ENCODE data around the gene FHL2. TPM values are rescaled to one million over a fixed set of nuclear protein-coding genes. Genes with fewer than 3 reads are reported as not detected.
A peak's percentile ranks its signal among the peaks of the same experiment; 100 is the strongest.
"Not testable (repeated sequence)": the region's sequence is repeated elsewhere in the genome, so short reads cannot be mapped to it uniquely, and the experiment has no call there.

FHL2 gene
- total RNA-seq, 1 donor from 2014 or later: 18.5 TPM

- no peak for DNase-seq (ENCODE audit: low spot score)
- Mint-ChIP-seq H3K27me3 (ENCODE audit: unreplicated experiment) (peaks cover 9% of the 10 kb centered on the region), H3K36me3 (ENCODE audit: low read depth, unreplicated experiment) (no peaks in the 10 kb centered on the region), H3K27ac (ENCODE audit: unreplicated experiment) (no peak overlapping the region), H3K9me3 (ENCODE audit: unreplicated experiment) (no peaks in the 10 kb centered on the region), H3K4me1 (ENCODE audit: unreplicated experiment) (peaks cover 30% of the 10 kb centered on the region), H3K4me3 (ENCODE audit: unreplicated experiment) (no peak overlapping the region)
- TF ChIP-seq CTCF (IDR thresholded peaks at IDR 0.05; ENCODE audit: unreplicated experiment): no peak
Measured at GRCh38 chr2:105327690-105328089, 71.2 kb downstream of the FHL2 start.

- H3K9me3 Mint-ChIP-seq (ENCODE audit: unreplicated experiment); H3K4me3 Mint-ChIP-seq (ENCODE audit: unreplicated experiment); H3K27ac Mint-ChIP-seq (ENCODE audit: unreplicated experiment); H3K36me3 Mint-ChIP-seq (ENCODE audit: low read depth, unreplicated experiment); H3K27me3 Mint-ChIP-seq (ENCODE audit: unreplicated experiment); DNase-seq (ENCODE audit: low spot score): not testable (repeated sequence)
- H3K4me1 Mint-ChIP-seq (ENCODE audit: unreplicated experiment): peaks cover 30% of the 10 kb centered on the region
Measured at GRCh38 chr2:105327271-105327670, 71.6 kb downstream of the FHL2 start.

- no peak for TF ChIP-seq CTCF (IDR thresholded peaks at IDR 0.05; ENCODE audit: unreplicated experiment)
- peaks cover 9% of the 10 kb centered on the region for H3K27me3 Mint-ChIP-seq (ENCODE audit: unreplicated experiment)
- H3K9me3 Mint-ChIP-seq (ENCODE audit: unreplicated experiment): no peaks in the 10 kb centered on the region
- H3K4me1 Mint-ChIP-seq (ENCODE audit: unreplicated experiment): peaks cover 30% of the 10 kb centered on the region
- no peak for DNase-seq (ENCODE audit: low spot score)
- no peaks in the 10 kb centered on the region for H3K36me3 Mint-ChIP-seq (ENCODE audit: low read depth, unreplicated experiment)
- H3K4me3 Mint-ChIP-seq (ENCODE audit: unreplicated experiment): no peak overlapping the region
- peak overlapping the region; percentile 88 for H3K27ac Mint-ChIP-seq (ENCODE audit: unreplicated experiment)
Measured at GRCh38 chr2:105325389-105325963, 73.4 kb downstream of the FHL2 start.

GRCh38 chr2:105324732-105325131 is 74.1 kb downstream of the FHL2 start:
- no peak for DNase-seq (ENCODE audit: low spot score)

GRCh38 chr2:105324101-105324500 is 74.8 kb downstream of the FHL2 start:
- H3K27me3 Mint-ChIP-seq (ENCODE audit: unreplicated experiment): peaks cover 7% of the 10 kb centered on the region
- no peak overlapping the region for H3K4me3 Mint-ChIP-seq (ENCODE audit: unreplicated experiment)
- H3K4me1 Mint-ChIP-seq (ENCODE audit: unreplicated experiment): peaks cover 28% of the 10 kb centered on the region
- TF ChIP-seq CTCF (IDR thresholded peaks at IDR 0.05; ENCODE audit: unreplicated experiment): no peak
- DNase-seq (ENCODE audit: low spot score): no peak
- no peaks in the 10 kb centered on the region for H3K36me3 Mint-ChIP-seq (ENCODE audit: low read depth, unreplicated experiment)
- no peak overlapping the region for H3K27ac Mint-ChIP-seq (ENCODE audit: unreplicated experiment)
- H3K9me3 Mint-ChIP-seq (ENCODE audit: unreplicated experiment): no peaks in the 10 kb centered on the region

More at GRCh38 chr2:105324732-105325131, 74.1 kb downstream of the FHL2 start:
- H3K27ac Mint-ChIP-seq (ENCODE audit: unreplicated experiment): peak overlapping the region; percentile 88
- no peaks in the 10 kb centered on the region for H3K36me3 Mint-ChIP-seq (ENCODE audit: low read depth, unreplicated experiment)
- H3K4me3 Mint-ChIP-seq (ENCODE audit: unreplicated experiment): no peak overlapping the region
- H3K4me1 Mint-ChIP-seq (ENCODE audit: unreplicated experiment): peaks cover 30% of the 10 kb centered on the region
- no peak for TF ChIP-seq CTCF (IDR thresholded peaks at IDR 0.05; ENCODE audit: unreplicated experiment)
- peaks cover 9% of the 10 kb centered on the region for H3K27me3 Mint-ChIP-seq (ENCODE audit: unreplicated experiment)
- no peaks in the 10 kb centered on the region for H3K9me3 Mint-ChIP-seq (ENCODE audit: unreplicated experiment)
